ENCODE data around the gene KIF26A.

KIF26A gene

DNA sequence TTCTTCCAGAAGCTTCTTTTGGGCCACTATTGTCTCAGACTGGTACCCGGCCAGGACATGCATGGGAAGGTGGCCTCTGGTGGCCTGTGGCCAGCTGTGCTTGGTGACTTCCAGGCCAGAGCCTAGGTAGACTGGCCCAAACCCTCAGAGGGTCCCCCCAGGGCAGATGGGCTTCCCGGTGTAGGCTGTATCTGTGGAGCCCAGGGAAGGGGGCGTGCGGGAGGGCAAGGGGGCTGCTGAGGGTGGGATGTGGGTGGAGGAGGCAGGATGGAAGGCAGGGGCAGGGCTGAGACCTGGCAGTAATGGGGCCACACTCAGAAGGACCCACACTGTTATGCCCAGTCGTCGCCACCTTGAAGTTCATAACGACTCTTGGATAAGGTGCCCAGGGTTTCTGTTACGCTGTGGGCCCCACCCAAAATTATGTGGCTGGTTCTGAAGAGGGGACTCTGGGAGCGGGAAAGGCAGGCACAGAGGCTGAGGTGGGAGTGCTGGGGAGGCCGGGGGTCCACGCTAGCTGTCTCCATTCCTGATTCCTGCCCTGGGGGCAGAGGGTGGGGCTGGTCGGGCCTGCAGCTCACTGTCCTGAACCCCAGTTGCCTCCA, 52.1 kb downstream of the KIF26A start:
- Histone ChIP-seq H3K27me3 (ENCODE audit: low read length) (no peaks in the 10 kb centered on the region), H3F3A (ENCODE audit: insufficient read depth) (no peaks in the 10 kb centered on the region), H3K9me3 (ENCODE audit: insufficient read depth, low read length) (no peaks in the 10 kb centered on the region), H4K20me1 (ENCODE audit: low read depth, low read length) (no peaks in the 10 kb centered on the region), H3K9me2 (replicated peaks; ENCODE audit: insufficient read depth, low read length) (no peaks in the 10 kb centered on the region), H3K27ac (ENCODE audit: low read depth, low read length) (no peak overlapping the region), H3K79me2 (ENCODE audit: insufficient read depth, low read length) (no peaks in the 10 kb centered on the region), H3K9ac (ENCODE audit: low read length) (no peak overlapping the region), H3K4me2 (ENCODE audit: low read depth, low read length, poor library complexity, severe bottlenecking) (no peak overlapping the region), H2AFZ (ENCODE audit: low read depth, low read length, severe bottlenecking) (no peak overlapping the region), H3K4me3 (ENCODE audit: insufficient read depth, low read length, poor library complexity, severe bottlenecking) (no peak overlapping the region), H3K36me3 (ENCODE audit: low read length) (no peaks in the 10 kb centered on the region)
- TF ChIP-seq EZH2phosphoT487 (conservative IDR thresholded peaks at IDR 0.05; ENCODE audit: low read length) = no peak

DNA sequence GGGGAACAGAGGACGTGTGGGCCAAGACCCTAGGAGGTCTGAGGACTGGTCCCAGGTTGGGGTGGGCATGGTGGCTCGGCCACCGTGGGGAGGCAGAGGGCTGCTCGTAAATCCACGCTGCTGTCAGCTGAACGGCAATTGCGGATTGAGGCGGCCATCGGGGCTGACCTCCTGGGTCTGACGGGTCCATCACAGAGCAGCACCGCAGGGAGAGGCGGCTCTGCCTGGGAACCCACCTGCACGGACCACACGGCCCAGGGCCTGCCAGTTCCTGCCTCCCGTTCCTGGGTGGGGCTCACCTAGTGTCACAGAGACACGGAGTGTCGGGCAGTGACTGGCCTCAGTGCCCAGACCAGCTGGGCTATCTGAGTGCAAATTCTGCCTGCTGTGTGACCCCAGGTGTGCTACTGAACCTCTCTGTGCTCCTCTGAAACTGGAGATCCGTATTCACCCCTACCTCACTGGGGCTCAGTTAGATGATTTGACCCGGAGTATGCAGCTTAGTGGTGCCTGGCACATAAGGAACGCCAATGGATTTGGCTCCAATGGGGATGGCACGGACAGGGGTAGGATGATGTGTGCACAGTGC, 53.1 kb downstream of the KIF26A start:
- Histone ChIP-seq H4K20me1 (ENCODE audit: low read depth, low read length) (no peaks in the 10 kb centered on the region), H3K9me3 (ENCODE audit: insufficient read depth, low read length) (no peaks in the 10 kb centered on the region), H3K79me2 (ENCODE audit: insufficient read depth, low read length) (no peaks in the 10 kb centered on the region), H2AFZ (ENCODE audit: low read depth, low read length, severe bottlenecking) (no peak overlapping the region), H3F3A (ENCODE audit: insufficient read depth) (no peaks in the 10 kb centered on the region), H3K9me2 (replicated peaks; ENCODE audit: insufficient read depth, low read length) (no peaks in the 10 kb centered on the region), H3K27ac (ENCODE audit: low read depth, low read length) (no peak overlapping the region), H3K36me3 (ENCODE audit: low read length) (no peaks in the 10 kb centered on the region), H3K27me3 (ENCODE audit: low read length) (no peaks in the 10 kb centered on the region), H3K4me2 (ENCODE audit: low read depth, low read length, poor library complexity, severe bottlenecking) (no peak overlapping the region), H3K4me3 (ENCODE audit: insufficient read depth, low read length, poor library complexity, severe bottlenecking) (no peak overlapping the region), H3K9ac (ENCODE audit: low read length) (no peak overlapping the region)
- no peak for TF ChIP-seq EZH2phosphoT487 (conservative IDR thresholded peaks at IDR 0.05; ENCODE audit: low read length)
- TF ChIP-seq, protein P1, sequence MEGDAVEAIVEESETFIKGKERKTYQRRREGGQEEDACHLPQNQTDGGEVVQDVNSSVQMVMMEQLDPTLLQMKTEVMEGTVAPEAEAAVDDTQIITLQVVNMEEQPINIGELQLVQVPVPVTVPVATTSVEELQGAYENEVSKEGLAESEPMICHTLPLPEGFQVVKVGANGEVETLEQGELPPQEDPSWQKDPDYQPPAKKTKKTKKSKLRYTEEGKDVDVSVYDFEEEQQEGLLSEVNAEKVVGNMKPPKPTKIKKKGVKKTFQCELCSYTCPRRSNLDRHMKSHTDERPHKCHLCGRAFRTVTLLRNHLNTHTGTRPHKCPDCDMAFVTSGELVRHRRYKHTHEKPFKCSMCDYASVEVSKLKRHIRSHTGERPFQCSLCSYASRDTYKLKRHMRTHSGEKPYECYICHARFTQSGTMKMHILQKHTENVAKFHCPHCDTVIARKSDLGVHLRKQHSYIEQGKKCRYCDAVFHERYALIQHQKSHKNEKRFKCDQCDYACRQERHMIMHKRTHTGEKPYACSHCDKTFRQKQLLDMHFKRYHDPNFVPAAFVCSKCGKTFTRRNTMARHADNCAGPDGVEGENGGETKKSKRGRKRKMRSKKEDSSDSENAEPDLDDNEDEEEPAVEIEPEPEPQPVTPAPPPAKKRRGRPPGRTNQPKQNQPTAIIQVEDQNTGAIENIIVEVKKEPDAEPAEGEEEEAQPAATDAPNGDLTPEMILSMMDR (IDR thresholded peaks at IDR 0.05; ENCODE audit: insufficient read depth, low read length, poor library complexity, severe bottlenecking) = no peak

DNA sequence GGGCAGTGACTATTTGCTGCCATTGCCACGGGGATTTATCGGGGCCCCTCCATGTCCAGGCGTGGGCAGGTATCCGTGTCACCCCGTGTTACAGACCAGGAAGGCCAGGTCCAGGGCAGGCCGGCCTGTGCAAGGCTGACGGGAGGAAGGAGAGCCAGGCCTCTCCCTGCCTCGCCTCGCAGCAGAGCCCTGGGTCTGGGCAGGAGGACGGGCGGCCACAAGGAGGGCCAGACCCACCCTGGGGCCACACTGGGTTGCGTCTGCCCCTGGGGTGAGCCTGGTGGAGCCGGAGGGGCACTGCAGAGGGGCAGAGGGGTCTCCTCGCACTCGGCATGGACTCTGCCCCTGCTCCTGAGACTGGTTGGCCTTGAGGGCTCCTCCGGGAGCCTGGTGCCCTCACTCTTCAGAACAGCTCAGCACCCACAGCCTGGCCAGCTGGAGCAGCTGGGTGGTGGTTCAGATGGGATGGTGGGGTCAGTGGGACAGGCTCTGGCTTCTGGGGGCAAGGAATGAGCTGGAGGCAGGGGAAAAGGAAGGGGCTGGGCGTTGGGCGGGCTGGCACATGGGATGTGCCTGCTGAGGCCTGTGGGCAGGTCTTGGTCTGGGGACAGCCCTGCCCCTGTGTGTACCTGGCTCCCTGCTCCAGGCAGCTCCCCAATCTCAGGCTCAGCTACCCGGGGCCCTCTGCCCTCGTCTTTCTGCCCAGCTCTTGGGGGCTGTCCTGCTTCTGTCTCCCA, 53.9 kb downstream of the KIF26A start:
- no peaks in the 10 kb centered on the region for H3K36me3 ChIP-seq (ENCODE audit: low read length)
- H3K79me2 ChIP-seq (ENCODE audit: insufficient read depth, low read length) = no peaks in the 10 kb centered on the region
- H3K4me2 ChIP-seq (ENCODE audit: low read depth, low read length, poor library complexity, severe bottlenecking) = no peak overlapping the region
- no peak overlapping the region for H3K27ac ChIP-seq (ENCODE audit: low read depth, low read length)
- TF ChIP-seq, protein P1 (IDR thresholded peaks at IDR 0.05; ENCODE audit: insufficient read depth, low read length, poor library complexity, severe bottlenecking) = no peak
- no peak for TF ChIP-seq EZH2phosphoT487 (conservative IDR thresholded peaks at IDR 0.05; ENCODE audit: low read length)
- H4K20me1 ChIP-seq (ENCODE audit: low read depth, low read length) = no peaks in the 10 kb centered on the region
- H3K9ac ChIP-seq (ENCODE audit: low read length) = no peak overlapping the region
- no peaks in the 10 kb centered on the region for H3F3A ChIP-seq (ENCODE audit: insufficient read depth)
- no peaks in the 10 kb centered on the region for H3K27me3 ChIP-seq (ENCODE audit: low read length)
- no peaks in the 10 kb centered on the region for H3K9me2 ChIP-seq (replicated peaks; ENCODE audit: insufficient read depth, low read length)
- H3K4me3 ChIP-seq (ENCODE audit: insufficient read depth, low read length, poor library complexity, severe bottlenecking) = no peak overlapping the region
- H3K9me3 ChIP-seq (ENCODE audit: insufficient read depth, low read length) = no peaks in the 10 kb centered on the region
- no peak overlapping the region for H2AFZ ChIP-seq (ENCODE audit: low read depth, low read length, severe bottlenecking)

DNA sequence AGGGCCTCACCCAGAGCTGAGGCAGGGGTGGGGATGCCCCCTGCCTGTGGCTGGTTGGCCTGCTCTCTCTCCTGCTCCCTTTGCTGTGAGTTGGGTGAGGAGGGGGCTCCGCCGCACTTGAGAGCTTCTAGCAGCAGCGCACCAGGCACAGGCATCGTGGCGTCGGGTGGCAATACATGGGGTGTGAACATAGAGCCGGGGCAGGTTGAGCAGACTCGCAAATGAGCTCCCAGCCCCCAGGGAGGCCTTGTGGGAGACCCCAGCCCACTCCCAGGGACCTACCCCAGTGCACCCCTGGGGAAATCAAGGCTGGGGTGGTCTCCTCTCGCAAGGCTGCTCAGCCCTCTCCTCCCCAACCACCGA, 54.5 kb downstream of the KIF26A start:
- Histone ChIP-seq H3K4me3 (ENCODE audit: insufficient read depth, low read length, poor library complexity, severe bottlenecking) (no peak overlapping the region), H3F3A (ENCODE audit: insufficient read depth) (no peaks in the 10 kb centered on the region), H2AFZ (ENCODE audit: low read depth, low read length, severe bottlenecking) (no peak overlapping the region), H3K27ac (ENCODE audit: low read depth, low read length) (no peak overlapping the region), H3K36me3 (ENCODE audit: low read length) (no peaks in the 10 kb centered on the region), H3K9me2 (replicated peaks; ENCODE audit: insufficient read depth, low read length) (no peaks in the 10 kb centered on the region), H3K9me3 (ENCODE audit: insufficient read depth, low read length) (no peaks in the 10 kb centered on the region), H3K9ac (ENCODE audit: low read length) (no peak overlapping the region), H4K20me1 (ENCODE audit: low read depth, low read length) (no peaks in the 10 kb centered on the region), H3K79me2 (ENCODE audit: insufficient read depth, low read length) (no peaks in the 10 kb centered on the region), H3K4me2 (ENCODE audit: low read depth, low read length, poor library complexity, severe bottlenecking) (no peak overlapping the region), H3K27me3 (ENCODE audit: low read length) (no peaks in the 10 kb centered on the region)
- TF ChIP-seq EZH2phosphoT487 (conservative IDR thresholded peaks at IDR 0.05; ENCODE audit: low read length) = no peak
- TF ChIP-seq, protein P1 (IDR thresholded peaks at IDR 0.05; ENCODE audit: insufficient read depth, low read length, poor library complexity, severe bottlenecking) = no peak
